Erythroblast (primary cell): Measurements from ENCODE around the gene LDLRAD4.

ENCODE experiments used
- GATA1 ChIP-seq: IDR thresholded peaks from 2 replicates; pipeline ENCODE4 v1.6.1; 2011; ENCODE audit warnings: low read depth, mild to moderate bottlenecking, control low read depth, low read length, moderate library complexity
- POLR2A ChIP-seq: IDR thresholded peaks from 2 replicates; pipeline ENCODE4 v1.6.1; 2011; ENCODE audit warnings: mild to moderate bottlenecking, low read length

DNA sequence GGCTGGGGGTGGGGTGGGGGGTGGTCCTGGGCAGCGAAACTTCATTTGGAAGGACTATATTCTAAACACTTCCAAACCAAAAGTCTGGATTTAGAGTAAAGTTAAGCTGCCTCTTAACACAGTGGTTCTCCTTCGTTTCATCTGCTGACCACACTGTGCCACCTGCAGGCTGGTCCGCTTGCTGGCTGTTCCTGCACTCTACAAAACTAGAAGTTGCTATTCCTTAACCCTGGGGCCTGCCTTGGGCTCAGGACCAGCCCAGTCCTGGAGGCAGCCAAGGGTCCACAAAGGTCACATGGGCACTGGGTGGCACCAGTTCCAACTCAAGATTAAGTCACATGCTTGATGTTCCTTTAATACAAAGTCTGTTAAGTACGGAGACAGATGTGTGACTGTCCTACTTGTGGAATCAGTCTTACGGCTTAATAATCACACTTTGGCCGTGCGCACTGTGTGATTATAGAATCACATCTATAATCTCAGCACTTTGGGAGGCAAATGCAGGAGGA is 312.4 kb downstream of the LDLRAD4 start:
- no peak for TF ChIP-seq GATA1
- TF ChIP-seq POLR2A = no peak
